Transverse colon (tissue), 4 donors: ENCODE measurements around the gene ZNF407. TPM values are rescaled to one million over a fixed set of nuclear protein-coding genes. Genes with fewer than 3 reads are reported as not detected.

Experiments used
- DNase-seq: peaks from one replicate; pipeline ENCODE4 v3.0.0-alpha.2; 2019
- H3K27ac ChIP-seq, 4 donors: fragments of 200-600 bp; sonication (generic); 2 replicates each; pipeline ENCODE4 v1.5.1; 2016 to 2018; ENCODE audit warnings: inconsistent platforms in 4 of 4
- H3K27me3 ChIP-seq: fragments of 200-600 bp; sonication (generic); 2 replicates; pipeline ENCODE4 v1.5.1; 2017; ENCODE audit warnings: inconsistent platforms
- H3K36me3 ChIP-seq, 4 donors: fragments of 200-600 bp; sonication (generic); 2 replicates each; pipeline ENCODE4 v1.5.1; 2017 to 2019; ENCODE audit warnings: inconsistent platforms in 4 of 4
- H3K4me1 ChIP-seq, 4 donors: fragments of 200-600 bp; sonication (generic); 2 replicates each; pipeline ENCODE4 v1.5.1; 2017 to 2020; ENCODE audit warnings: inconsistent platforms in 4 of 4
- H3K4me3 ChIP-seq, 4 donors: fragments of 200-600 bp; sonication (generic); 1 replicate in 1 of 4; 2 replicates in 3 of 4; pipeline versions ENCODE4 v1.5.1 to v1.6.1; 2017 to 2019; ENCODE audit warnings: inconsistent platforms in 4 of 4
- H3K9me3 ChIP-seq, 2 donors: fragments of 200-600 bp; sonication (generic); 2 replicates each; pipeline ENCODE4 v1.5.1; 2017 to 2019; ENCODE audit warnings: inconsistent platforms in 2 of 2
- EP300 ChIP-seq: sonication (generic); formaldehyde crosslinking; IDR thresholded peaks from one replicate; pipeline ENCODE4 v1.6.1; 2017; ENCODE audit warnings: antibody characterized with exemption, low read depth
- POLR2A ChIP-seq: fragments of 450-650 bp; IDR thresholded peaks from one replicate; pipeline ENCODE4 v1.6.1; 2016; ENCODE audit warnings: antibody characterized with exemption, mild to moderate bottlenecking, moderate library complexity
- POLR2AphosphoS5 ChIP-seq, 3 donors: sonication (generic); formaldehyde crosslinking; IDR thresholded peaks; one replicate each; pipeline ENCODE4 v1.6.1; 2016; ENCODE audit warnings: antibody characterized with exemption in 3 of 3
- WGBS, 2 donors: methylation state at CpG; one replicate each; pipeline ENCODE4 v1.1.5; 2018; ENCODE audit warnings: low coverage in 1 of 2; 5-methylcytosine and 5-hydroxymethylcytosine counted together
- in situ Hi-C, 4 donors: fragments of 200-750 bp; cut with MboI; loops; one replicate each; pipeline versions ENCODE4 v1.15.0 to v1.15.1; 2017; ENCODE audit warnings: low sequenced_read_pairs in 3 of 4, low pct_ligation_motif_present in 1 of 4, low pct_unique_long_range_greater_than_20kb in 1 of 4
- intact Hi-C: fragments of 100-400 bp; cut with DNase I; formaldehyde crosslinking; loops from one replicate; pipeline ENCODE4 v1.15.1; 2023; ENCODE audit warnings: low total_unique reads
- total RNA-seq, 4 donors: library from RNA; depleted of rRNA; stranded (reverse); fragments of >200 nt; gene quantifications; one replicate each; pipeline ENCODE4 v1.1.0, GENCODE V29; 2016
- TF ChIP-seq, protein P1 (sequence below), 5 experiments: fragments of 200-600 bp in 3 of 5; fragments of 450-650 bp in 2 of 5; sonication (generic) in 3 of 5; IDR thresholded peaks; 1 replicate in 2 of 5; 2 replicates in 3 of 5; pipeline ENCODE4 v1.5.1; 2016 to 2017; ENCODE audit warnings: antibody characterized with exemption in 5 of 5, inconsistent platforms in 3 of 5, mild to moderate bottlenecking in 2 of 5, moderate library complexity in 1 of 5

ZNF407 gene
- total RNA-seq, 4 donors from 2014 or later: 13.5 to 24.1 (median 20.1) TPM

DNA sequence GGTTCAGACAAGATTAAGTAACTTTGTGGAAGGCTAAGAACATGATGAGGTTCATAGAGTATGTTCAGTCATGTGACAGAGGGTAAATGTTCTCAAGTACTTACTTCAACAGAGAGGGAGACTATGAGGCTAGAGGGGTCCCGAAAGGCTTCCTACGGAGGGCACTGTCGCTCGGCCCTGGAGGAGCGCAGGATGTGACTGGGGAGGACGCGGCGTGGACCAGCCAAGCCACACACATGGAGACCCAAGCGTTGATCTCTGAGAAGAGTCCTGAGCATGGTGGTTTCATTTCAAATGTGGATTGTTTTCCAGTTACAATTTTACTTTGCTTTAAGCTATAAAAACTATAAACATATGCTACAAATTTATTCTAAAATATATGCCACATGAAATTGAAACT, 383.8 kb downstream of the ZNF407 start:
- TF ChIP-seq POLR2AphosphoS5 (IDR thresholded peaks at IDR 0.05) (no peak), EP300 (no peak), POLR2A (no peak)
- TF ChIP-seq, protein P1, sequence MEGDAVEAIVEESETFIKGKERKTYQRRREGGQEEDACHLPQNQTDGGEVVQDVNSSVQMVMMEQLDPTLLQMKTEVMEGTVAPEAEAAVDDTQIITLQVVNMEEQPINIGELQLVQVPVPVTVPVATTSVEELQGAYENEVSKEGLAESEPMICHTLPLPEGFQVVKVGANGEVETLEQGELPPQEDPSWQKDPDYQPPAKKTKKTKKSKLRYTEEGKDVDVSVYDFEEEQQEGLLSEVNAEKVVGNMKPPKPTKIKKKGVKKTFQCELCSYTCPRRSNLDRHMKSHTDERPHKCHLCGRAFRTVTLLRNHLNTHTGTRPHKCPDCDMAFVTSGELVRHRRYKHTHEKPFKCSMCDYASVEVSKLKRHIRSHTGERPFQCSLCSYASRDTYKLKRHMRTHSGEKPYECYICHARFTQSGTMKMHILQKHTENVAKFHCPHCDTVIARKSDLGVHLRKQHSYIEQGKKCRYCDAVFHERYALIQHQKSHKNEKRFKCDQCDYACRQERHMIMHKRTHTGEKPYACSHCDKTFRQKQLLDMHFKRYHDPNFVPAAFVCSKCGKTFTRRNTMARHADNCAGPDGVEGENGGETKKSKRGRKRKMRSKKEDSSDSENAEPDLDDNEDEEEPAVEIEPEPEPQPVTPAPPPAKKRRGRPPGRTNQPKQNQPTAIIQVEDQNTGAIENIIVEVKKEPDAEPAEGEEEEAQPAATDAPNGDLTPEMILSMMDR (IDR thresholded peaks at IDR 0.05): no peak
- in situ Hi-C loops (no loop called here), intact Hi-C loops (no loop called here)
- WGBS, 2 donors: 96 to 97% methylated on average over 9 of the region's 9 CpGs
- no peak overlapping the region for H3K4me3 ChIP-seq
- no peaks in the 10 kb centered on the region for H3K9me3 ChIP-seq
- H3K36me3 ChIP-seq: no peaks in the 10 kb centered on the region
- H3K4me1 ChIP-seq: peaks cover 0 to 6% (median 3%) of the 10 kb centered on the region in 4 donors
- H3K27ac ChIP-seq: no peak overlapping the region
- no peak for DNase-seq
- no peaks in the 10 kb centered on the region for H3K27me3 ChIP-seq

GRCh38 chr18:74982946-74983635, 385.4 kb downstream of the ZNF407 start:
- no peaks in the 10 kb centered on the region for H3K4me1 ChIP-seq
- TF ChIP-seq POLR2A (no peak), EP300 (no peak), POLR2AphosphoS5 (IDR thresholded peaks at IDR 0.05) (no peak)
- TF ChIP-seq, protein P1 (IDR thresholded peaks at IDR 0.05): no peak
- H3K36me3 ChIP-seq: no peaks in the 10 kb centered on the region
- 56 to 60% methylated on average over 6 of the region's 6 CpGs for WGBS, 2 donors
- peak overlapping the region in 2 of 4 donors; percentile 51 to 53 for H3K27ac ChIP-seq
- no peaks in the 10 kb centered on the region for H3K9me3 ChIP-seq
- DNase-seq: no peak
- H3K4me3 ChIP-seq: no peak overlapping the region
- in situ Hi-C loops (no loop called here), intact Hi-C loops (no loop called here)
- no peaks in the 10 kb centered on the region for H3K27me3 ChIP-seq

DNA sequence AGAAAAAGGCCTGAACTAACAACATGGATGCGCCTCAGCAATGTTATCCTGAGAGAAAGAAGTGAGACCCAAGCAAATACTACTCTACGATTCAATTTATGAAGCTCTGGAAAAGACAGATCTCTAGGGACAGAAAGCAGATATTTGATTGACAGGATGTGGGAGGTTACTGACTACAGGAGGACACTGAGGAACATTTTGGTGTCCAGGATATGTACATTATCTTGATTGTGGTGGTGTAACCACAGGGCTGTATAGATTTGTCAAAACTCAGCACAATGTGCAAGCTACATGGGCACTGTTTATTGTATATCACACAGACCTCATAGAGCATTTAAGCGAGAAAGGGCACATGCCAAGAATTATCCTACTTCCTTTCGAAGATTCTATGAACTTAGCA, 391.5 kb downstream of the ZNF407 start:
- no peak for DNase-seq
- Histone ChIP-seq H3K27me3 (no peaks in the 10 kb centered on the region), H3K4me3 (no peak overlapping the region), H3K9me3 (no peaks in the 10 kb centered on the region), H3K27ac (no peak overlapping the region), H3K36me3 (no peaks in the 10 kb centered on the region), H3K4me1 (no peaks in the 10 kb centered on the region)
- intact Hi-C loops: no loop called here
- WGBS, 2 donors: 92 to 100% methylated on average over 2 to 4 of the region's 4 CpGs
- in situ Hi-C loops: no loop called here
- TF ChIP-seq, protein P1 (IDR thresholded peaks at IDR 0.05): no peak
- TF ChIP-seq POLR2AphosphoS5 (IDR thresholded peaks at IDR 0.05): no peak
- TF ChIP-seq POLR2A: no peak
- no peak for TF ChIP-seq EP300

DNA sequence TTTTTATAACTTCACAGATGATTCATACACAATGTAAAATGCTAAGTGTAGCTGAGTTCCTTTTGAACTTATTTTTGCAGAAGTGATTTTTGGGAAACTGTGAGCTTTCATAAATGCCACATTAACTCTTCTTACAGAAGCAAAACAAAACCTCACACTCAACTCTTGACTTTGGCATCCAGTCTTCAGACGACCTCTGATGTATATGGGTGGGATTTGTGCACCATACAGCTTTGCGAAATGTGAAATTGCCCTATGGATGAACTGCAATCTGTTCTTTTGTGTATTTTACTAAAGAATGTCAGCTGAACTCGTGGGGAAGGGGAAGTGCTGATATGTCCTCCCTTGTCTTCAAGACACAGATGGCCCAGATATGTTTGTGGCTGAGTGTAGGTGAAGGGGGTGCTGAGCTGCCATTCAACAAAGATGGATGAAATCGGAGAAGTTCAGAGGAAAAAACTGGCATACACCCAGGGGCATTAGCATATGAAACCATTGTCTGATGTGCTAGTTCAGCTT, 393.0 kb downstream of the ZNF407 start:
- in situ Hi-C loops: no loop called here
- intact Hi-C loops: no loop called here
- H3K27me3 ChIP-seq: no peaks in the 10 kb centered on the region
- peak overlapping the region in 3 of 4 donors; percentile 0 to 28 (median 10) for H3K27ac ChIP-seq
- 64 to 73% methylated on average over 3 to 4 of the region's 4 CpGs for WGBS, 2 donors
- H3K9me3 ChIP-seq: no peaks in the 10 kb centered on the region
- no peaks in the 10 kb centered on the region for H3K4me1 ChIP-seq
- TF ChIP-seq EP300 (no peak), POLR2AphosphoS5 (IDR thresholded peaks at IDR 0.05) (no peak), POLR2A (no peak)
- TF ChIP-seq, protein P1 (IDR thresholded peaks at IDR 0.05): no peak
- no peak overlapping the region for H3K4me3 ChIP-seq
- no peaks in the 10 kb centered on the region for H3K36me3 ChIP-seq
- DNase-seq: no peak
